ENCODE results near the gene TEPSIN. TPM values are rescaled to one million over a fixed set of nuclear protein-coding genes. Genes with fewer than 3 reads are reported as not detected.

TEPSIN gene
- polyA plus RNA-seq, 4 donors: 19.3 to 89.9 (median 36.0) TPM

DNA sequence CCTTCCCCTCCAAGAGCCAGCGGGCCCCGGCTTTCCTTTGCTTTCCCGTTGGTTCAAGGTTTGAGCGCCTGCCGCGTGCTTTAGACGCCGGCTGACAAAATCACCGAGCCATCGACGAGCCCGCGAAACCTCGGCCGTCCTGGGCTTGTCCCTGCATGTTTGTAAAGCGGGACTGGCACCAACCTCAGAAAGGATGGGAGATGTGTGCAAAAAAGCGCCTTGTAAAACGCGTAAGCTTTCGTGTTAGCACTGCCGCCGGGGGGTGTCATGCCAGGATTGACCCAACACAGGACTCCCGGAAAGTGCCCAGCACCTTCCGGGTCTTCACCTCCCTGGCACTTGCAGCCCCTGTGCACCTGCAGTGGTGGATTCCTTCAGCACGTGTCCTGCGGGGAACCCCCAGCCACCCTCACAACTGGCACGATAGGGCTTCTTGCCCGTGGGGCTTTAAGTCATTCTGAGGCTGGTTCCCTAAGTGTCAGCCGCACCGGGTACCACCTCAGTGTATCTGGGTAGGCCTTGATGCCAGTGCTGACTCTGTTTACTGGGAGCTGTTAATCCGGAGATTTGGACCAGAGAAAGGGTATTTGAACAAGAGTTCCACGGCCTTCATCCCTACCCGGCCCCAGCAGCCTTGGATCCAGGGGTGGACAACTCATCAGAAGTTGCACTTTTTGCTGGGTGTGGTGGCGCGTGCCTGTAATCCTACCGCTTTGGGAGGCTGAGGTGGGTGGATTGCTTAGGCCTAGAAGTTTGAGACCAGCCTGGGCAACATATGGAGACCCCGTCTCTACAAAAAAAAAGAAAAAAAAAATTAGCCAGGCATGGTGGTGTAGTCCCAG, 1.1 kb upstream of the TEPSIN start:
- H3K9me3 ChIP-seq (ENCODE audit: control insufficient read depth in 2 of 2, insufficient read depth in 1 of 2, low read depth in 1 of 2, low read length in 1 of 2): no peaks in the 10 kb centered on the region
- FAIRE-seq (no peak), DNase-seq (peak in 1 of 2 donors; percentile 35)
- peaks cover 2 to 23% (median 13%) of the 10 kb centered on the region in 3 donors for H3K4me1 ChIP-seq (ENCODE audit: control insufficient read depth in 3 of 3, insufficient read depth in 2 of 3, low read depth in 1 of 3, low read length in 2 of 3)
- H3K27ac ChIP-seq (ENCODE audit: low read depth in 1 of 3, low read length in 2 of 3): peak overlapping the region in 2 of 3 donors; percentile 45 to 67
- no peaks in the 10 kb centered on the region for H3K27me3 ChIP-seq (ENCODE audit: control insufficient read depth in 3 of 3, insufficient read depth in 3 of 3, low read length in 3 of 3)
- H3K4me3 ChIP-seq (ENCODE audit: low read depth in 1 of 3, low read length in 3 of 3): peak overlapping the region; percentile 68 to 85 (median 83)
- H3K36me3 ChIP-seq (ENCODE audit: control insufficient read depth in 3 of 3, insufficient read depth in 2 of 3, low read depth in 1 of 3, low read length in 3 of 3): peaks cover 0 to 63% (median 0%) of the 10 kb centered on the region in 3 donors
- WGBS, 3 donors: 11 to 17% (median 13%) methylated on average over 35 to 37 of the region's 37 CpGs

DNA sequence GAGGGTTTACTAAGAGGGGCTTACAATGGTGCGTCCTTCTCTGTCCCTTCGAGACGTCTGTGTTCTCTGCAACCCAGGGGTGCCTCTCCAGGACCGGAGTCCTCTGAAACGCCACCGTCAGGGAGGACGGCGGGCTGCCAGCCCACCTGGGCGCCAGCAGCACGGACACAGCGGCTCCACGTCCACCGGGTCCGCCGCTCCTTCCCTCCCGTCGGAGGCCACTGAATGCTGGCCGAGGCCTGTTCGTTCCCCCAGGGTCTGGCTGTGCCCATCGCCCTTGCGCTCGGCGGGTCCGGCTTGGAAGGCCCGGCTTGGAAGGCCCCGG, 403 bp downstream of the TEPSIN start:
- Histone ChIP-seq H3K4me1 (ENCODE audit: control insufficient read depth in 3 of 3, insufficient read depth in 2 of 3, low read depth in 1 of 3, low read length in 2 of 3) (peaks cover 2 to 23% (median 13%) of the 10 kb centered on the region in 3 donors), H3K36me3 (ENCODE audit: control insufficient read depth in 3 of 3, insufficient read depth in 2 of 3, low read depth in 1 of 3, low read length in 3 of 3) (peaks cover 0 to 67% (median 2%) of the 10 kb centered on the region in 3 donors), H3K4me3 (ENCODE audit: low read depth in 1 of 3, low read length in 3 of 3) (peak overlapping the region; percentile 78 to 89 (median 85)), H3K27me3 (ENCODE audit: control insufficient read depth in 3 of 3, insufficient read depth in 3 of 3, low read length in 3 of 3) (no peaks in the 10 kb centered on the region), H3K27ac (ENCODE audit: low read depth in 1 of 3, low read length in 2 of 3) (no peak overlapping the region), H3K9me3 (ENCODE audit: control insufficient read depth in 2 of 2, insufficient read depth in 1 of 2, low read depth in 1 of 2, low read length in 1 of 2) (no peaks in the 10 kb centered on the region)
- FAIRE-seq (no peak), DNase-seq (no peak)
- 1% methylated on average over 26 of the region's 26 CpGs for WGBS, 3 donors

DNA sequence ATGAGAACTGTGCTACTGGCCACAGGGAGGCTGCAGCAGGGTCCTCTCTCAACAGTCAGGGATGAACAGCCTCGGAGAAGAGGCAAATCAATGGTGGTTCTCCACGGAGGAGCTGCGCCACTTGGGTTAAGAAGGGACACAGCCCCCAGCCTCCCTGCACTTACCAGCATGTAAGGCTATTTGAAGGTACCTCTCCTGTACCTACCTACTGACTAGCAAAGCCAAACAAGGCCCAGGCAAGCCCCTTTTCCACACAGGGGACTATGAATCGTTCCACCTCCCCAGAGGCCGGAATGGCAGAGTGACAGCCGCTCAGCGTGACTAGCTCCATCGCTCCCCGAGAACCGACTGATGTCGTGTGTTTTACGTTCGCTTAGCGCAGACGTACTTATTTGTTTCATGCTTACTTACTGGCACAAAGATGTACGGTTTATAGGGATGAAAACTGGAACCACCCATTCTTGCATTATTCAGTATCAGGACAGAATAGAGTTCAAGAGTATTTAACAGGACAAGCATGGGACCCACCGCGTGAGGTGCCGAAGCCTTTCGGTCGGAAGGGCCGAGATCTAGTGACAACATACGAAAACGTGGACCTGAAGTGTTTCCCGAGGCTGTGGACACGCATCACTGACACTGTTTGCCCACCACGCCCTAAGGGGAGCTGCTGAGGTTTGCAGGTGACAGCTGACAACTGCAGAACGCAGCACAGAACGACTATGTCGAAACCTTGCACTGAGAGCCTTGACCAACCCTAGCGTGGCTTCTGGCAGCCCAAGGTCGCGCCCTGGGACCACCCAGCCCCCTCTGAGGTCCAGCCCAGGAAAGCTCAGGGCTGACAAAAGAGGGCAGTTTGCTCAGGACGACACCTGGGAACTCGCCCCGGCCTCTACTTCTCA, 1.0 kb downstream of the TEPSIN start:
- FAIRE-seq: no peak
- peaks cover 3 to 68% (median 6%) of the 10 kb centered on the region in 3 donors for H3K36me3 ChIP-seq (ENCODE audit: control insufficient read depth in 3 of 3, insufficient read depth in 2 of 3, low read depth in 1 of 3, low read length in 3 of 3)
- 53 to 56% (median 56%) methylated on average over 36 of the region's 36 CpGs for WGBS, 3 donors
- H3K4me3 ChIP-seq (ENCODE audit: low read depth in 1 of 3, low read length in 3 of 3): peak overlapping the region; percentile 78 to 89 (median 85)
- no peaks in the 10 kb centered on the region for H3K27me3 ChIP-seq (ENCODE audit: control insufficient read depth in 3 of 3, insufficient read depth in 3 of 3, low read length in 3 of 3)
- H3K27ac ChIP-seq (ENCODE audit: low read depth in 1 of 3, low read length in 2 of 3): no peak overlapping the region
- H3K9me3 ChIP-seq (ENCODE audit: control insufficient read depth in 2 of 2, insufficient read depth in 1 of 2, low read depth in 1 of 2, low read length in 1 of 2): no peaks in the 10 kb centered on the region
- DNase-seq: no peak
- H3K4me1 ChIP-seq (ENCODE audit: control insufficient read depth in 3 of 3, insufficient read depth in 2 of 3, low read depth in 1 of 3, low read length in 2 of 3): peaks cover 2 to 23% (median 13%) of the 10 kb centered on the region in 3 donors

DNA sequence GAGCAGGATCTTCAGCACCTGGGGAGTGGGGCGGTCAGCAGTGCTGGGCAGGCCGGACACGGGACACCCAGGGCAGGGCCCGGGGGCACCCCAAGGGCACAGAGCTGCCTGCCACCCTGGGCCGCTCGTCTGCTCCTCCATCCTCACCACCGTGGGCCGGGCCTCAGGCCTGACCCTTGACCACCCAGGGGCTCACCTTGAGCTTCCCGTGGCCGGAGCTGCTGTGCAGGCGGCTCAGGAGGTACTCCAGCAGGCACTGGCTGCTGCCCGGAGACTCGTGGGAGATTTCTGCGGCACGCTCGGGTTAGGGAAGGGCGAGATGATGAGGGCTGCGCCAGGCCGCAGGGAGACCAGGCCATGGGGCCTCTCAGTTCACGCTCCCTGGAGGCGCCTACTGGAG, 2.1 kb downstream of the TEPSIN start:
- WGBS, 3 donors: 91 to 93% (median 92%) methylated on average over 19 to 21 of the region's 21 CpGs
- no peaks in the 10 kb centered on the region for H3K9me3 ChIP-seq (ENCODE audit: control insufficient read depth in 2 of 2, insufficient read depth in 1 of 2, low read depth in 1 of 2, low read length in 1 of 2)
- no peak overlapping the region for H3K27ac ChIP-seq (ENCODE audit: low read depth in 1 of 3, low read length in 2 of 3)
- no peak overlapping the region for H3K4me3 ChIP-seq (ENCODE audit: low read depth in 1 of 3, low read length in 3 of 3)
- DNase-seq (no peak), FAIRE-seq (no peak)
- H3K27me3 ChIP-seq (ENCODE audit: control insufficient read depth in 3 of 3, insufficient read depth in 3 of 3, low read length in 3 of 3): no peaks in the 10 kb centered on the region
- peaks cover 4 to 69% (median 6%) of the 10 kb centered on the region in 3 donors for H3K36me3 ChIP-seq (ENCODE audit: control insufficient read depth in 3 of 3, insufficient read depth in 2 of 3, low read depth in 1 of 3, low read length in 3 of 3)
- peaks cover 2 to 23% (median 13%) of the 10 kb centered on the region in 3 donors for H3K4me1 ChIP-seq (ENCODE audit: control insufficient read depth in 3 of 3, insufficient read depth in 2 of 3, low read depth in 1 of 3, low read length in 2 of 3)

DNA sequence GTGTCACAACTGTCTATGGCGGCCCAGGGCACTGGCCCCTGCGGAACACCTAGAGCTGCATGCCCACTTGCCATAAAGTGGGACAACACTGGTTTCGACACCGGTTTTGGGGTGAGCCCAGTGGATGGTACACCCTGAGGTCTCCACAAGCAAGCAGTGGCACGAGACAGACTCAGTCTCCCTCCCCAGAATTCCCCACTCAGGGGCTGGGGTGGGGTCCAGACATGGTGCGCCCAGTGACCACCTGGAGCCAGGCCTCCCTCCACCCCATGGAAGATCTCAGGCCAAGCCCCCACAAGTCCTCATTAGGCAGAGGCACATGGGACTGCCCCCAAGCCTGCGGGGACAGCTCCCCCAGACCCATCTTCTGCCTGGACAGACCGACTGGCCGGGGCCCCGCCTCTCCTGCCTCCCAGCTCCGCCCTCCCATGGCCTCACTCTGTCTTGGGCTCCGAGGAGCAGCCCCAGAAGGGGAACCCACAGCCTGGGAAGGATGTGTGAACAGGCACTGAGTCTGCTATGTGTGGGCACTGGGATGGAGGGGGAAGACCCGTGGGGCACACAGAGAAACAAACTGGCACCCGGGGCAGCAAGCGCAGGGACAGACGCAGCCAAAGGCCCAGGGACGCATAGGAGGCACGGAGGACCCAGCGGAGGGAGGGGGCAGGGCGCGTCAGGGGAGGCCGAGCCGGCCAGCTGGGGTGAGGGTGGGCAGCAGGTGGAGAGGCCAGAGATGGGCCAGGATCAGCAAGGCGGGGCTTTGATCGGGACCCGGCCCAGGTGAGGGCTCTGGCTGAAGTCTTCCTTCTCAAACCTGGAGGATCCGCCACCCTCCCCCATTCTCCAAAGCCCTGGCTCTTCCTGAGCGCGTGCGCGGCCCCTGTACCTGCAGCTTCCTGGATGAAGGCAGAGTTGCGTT, 2.8 kb downstream of the TEPSIN start:
- H3K4me3 ChIP-seq (ENCODE audit: low read depth in 1 of 3, low read length in 3 of 3): no peak overlapping the region
- no peak overlapping the region for H3K27ac ChIP-seq (ENCODE audit: low read depth in 1 of 3, low read length in 2 of 3)
- WGBS, 3 donors: 91 to 95% (median 93%) methylated on average over 31 to 32 of the region's 32 CpGs
- DNase-seq: no peak
- peaks cover 2 to 23% (median 13%) of the 10 kb centered on the region in 3 donors for H3K4me1 ChIP-seq (ENCODE audit: control insufficient read depth in 3 of 3, insufficient read depth in 2 of 3, low read depth in 1 of 3, low read length in 2 of 3)
- no peaks in the 10 kb centered on the region for H3K27me3 ChIP-seq (ENCODE audit: control insufficient read depth in 3 of 3, insufficient read depth in 3 of 3, low read length in 3 of 3)
- peaks cover 4 to 69% (median 6%) of the 10 kb centered on the region in 3 donors for H3K36me3 ChIP-seq (ENCODE audit: control insufficient read depth in 3 of 3, insufficient read depth in 2 of 3, low read depth in 1 of 3, low read length in 3 of 3)
- FAIRE-seq: no peak
- H3K9me3 ChIP-seq (ENCODE audit: control insufficient read depth in 2 of 2, insufficient read depth in 1 of 2, low read depth in 1 of 2, low read length in 1 of 2): no peaks in the 10 kb centered on the region

DNA sequence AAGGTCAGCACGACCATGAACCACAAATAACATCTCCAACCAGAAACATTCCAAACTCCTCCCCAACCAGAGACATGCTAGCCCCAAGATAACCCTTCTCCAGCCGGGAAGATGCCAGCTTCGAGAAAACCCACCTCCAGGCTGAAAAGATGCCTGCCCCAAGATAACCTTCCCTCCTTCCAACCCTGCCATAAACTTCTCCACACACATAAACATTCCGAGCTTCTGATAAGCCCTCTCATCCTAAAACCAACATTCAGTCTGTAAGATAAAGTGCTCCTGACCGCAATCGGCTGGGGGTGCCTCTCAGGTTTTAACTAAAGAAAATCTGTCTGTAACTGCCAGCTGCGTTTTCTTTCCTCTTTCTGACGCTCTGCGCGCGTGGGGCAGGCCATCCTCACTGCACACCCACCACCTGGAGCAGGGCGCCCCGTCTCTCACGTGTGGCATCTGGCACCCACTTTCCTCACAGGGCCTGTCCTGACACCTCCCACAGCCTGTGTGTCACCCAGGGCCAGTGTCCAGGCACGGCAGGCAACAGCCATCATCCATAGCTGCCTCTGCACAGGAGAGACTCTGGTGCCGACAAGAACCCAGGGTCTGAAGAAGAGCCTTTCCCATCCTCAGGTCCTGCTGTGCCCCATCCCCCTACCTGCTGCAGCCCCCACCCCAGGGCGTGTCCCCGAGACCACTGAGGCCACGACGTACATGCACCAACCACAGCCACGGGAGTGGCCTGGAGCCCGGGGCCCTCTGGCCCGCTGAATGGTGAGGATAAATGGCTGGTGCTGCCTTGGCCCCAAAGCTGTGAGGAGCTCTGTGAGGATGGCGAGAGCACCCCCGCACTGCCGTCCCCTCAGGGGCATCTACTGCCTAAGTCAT, 3.7 kb downstream of the TEPSIN start:
- H3K36me3 ChIP-seq (ENCODE audit: control insufficient read depth in 3 of 3, insufficient read depth in 2 of 3, low read depth in 1 of 3, low read length in 3 of 3): peaks cover 4 to 72% (median 6%) of the 10 kb centered on the region in 3 donors
- H3K4me1 ChIP-seq (ENCODE audit: control insufficient read depth in 3 of 3, insufficient read depth in 2 of 3, low read depth in 1 of 3, low read length in 2 of 3): peaks cover 2 to 17% (median 12%) of the 10 kb centered on the region in 3 donors
- H3K4me3 ChIP-seq (ENCODE audit: low read depth in 1 of 3, low read length in 3 of 3): no peak overlapping the region
- 84 to 89% (median 88%) methylated on average over 25 to 26 of the region's 26 CpGs for WGBS, 3 donors
- H3K9me3 ChIP-seq (ENCODE audit: control insufficient read depth in 2 of 2, insufficient read depth in 1 of 2, low read depth in 1 of 2, low read length in 1 of 2): no peaks in the 10 kb centered on the region
- DNase-seq: no peak
- no peak overlapping the region for H3K27ac ChIP-seq (ENCODE audit: low read depth in 1 of 3, low read length in 2 of 3)
- FAIRE-seq: no peak
- H3K27me3 ChIP-seq (ENCODE audit: control insufficient read depth in 3 of 3, insufficient read depth in 3 of 3, low read length in 3 of 3): no peaks in the 10 kb centered on the region

DNA sequence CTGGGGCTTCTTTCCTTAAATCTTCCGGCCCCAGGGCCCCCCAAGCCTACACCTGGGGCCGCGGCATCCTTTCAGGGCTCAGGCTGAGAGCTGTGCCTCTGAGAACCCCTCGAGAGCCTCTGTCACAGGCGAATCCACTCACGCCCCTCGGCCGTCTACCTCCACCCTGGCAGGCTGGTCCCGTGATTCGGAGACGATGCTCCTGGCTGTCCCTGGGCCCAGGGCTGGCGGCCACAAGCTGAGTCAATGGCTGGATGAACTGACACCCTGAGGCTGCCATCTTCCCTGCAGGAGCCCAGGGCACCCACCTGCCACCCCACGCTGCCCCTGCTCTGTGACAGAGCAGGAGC, 4.4 kb downstream of the TEPSIN start:
- Histone ChIP-seq H3K9me3 (ENCODE audit: control insufficient read depth in 2 of 2, insufficient read depth in 1 of 2, low read depth in 1 of 2, low read length in 1 of 2) (no peaks in the 10 kb centered on the region), H3K27ac (ENCODE audit: low read depth in 1 of 3, low read length in 2 of 3) (no peak overlapping the region), H3K36me3 (ENCODE audit: control insufficient read depth in 3 of 3, insufficient read depth in 2 of 3, low read depth in 1 of 3, low read length in 3 of 3) (peaks cover 4 to 79% (median 6%) of the 10 kb centered on the region in 3 donors), H3K4me1 (ENCODE audit: control insufficient read depth in 3 of 3, insufficient read depth in 2 of 3, low read depth in 1 of 3, low read length in 2 of 3) (peaks cover 2 to 13% (median 7%) of the 10 kb centered on the region in 3 donors), H3K4me3 (ENCODE audit: low read depth in 1 of 3, low read length in 3 of 3) (no peak overlapping the region), H3K27me3 (ENCODE audit: control insufficient read depth in 3 of 3, insufficient read depth in 3 of 3, low read length in 3 of 3) (no peaks in the 10 kb centered on the region)
- WGBS, 3 donors: 85 to 93% (median 92%) methylated on average over 13 of the region's 13 CpGs
- FAIRE-seq (no peak), DNase-seq (no peak)

All from small intestine (tissue), 7 donors.